GM19463 (cell line): ENCODE data around the gene FSTL3.

Source experiments
- ATAC-seq: cut with Tn5 transposase; IDR thresholded peaks from one replicate; pipeline ENCODE4 v1.9.1; 2021; ENCODE audit warnings: mild to moderate bottlenecking, moderate library complexity; ENCODE audit not compliant: unreplicated experiment

The FSTL3 gene

GRCh38 chr19:732148-733069 is 56.2 kb downstream of the FSTL3 start:
- no peak for ATAC-seq
